CD4-positive, alpha-beta memory T cell (primary cell): ENCODE results near the gene FOXP1. TPM values are rescaled to one million over a fixed set of nuclear protein-coding genes. Genes with fewer than 3 reads are reported as not detected.
A peak's percentile ranks its signal among the peaks of the same experiment; 100 is the strongest.

Experiments used
- CTCF ChIA-PET: fragments of 350-600 bp; sonication (Branson Sonifier 250); formaldehyde crosslinking; loops from one replicate; lab custom pipeline; 2021; ENCODE audit warnings: inconsistent platforms; ENCODE audit not compliant: partially characterized antibody; lab: Charles Lee
- POLR2A ChIA-PET: fragments of 350-600 bp; sonication (Branson Sonifier 250); formaldehyde crosslinking; loops from one replicate; lab custom pipeline; 2021; ENCODE audit not compliant: partially characterized antibody; lab: Charles Lee
- DNase-seq, 5 donors: peaks; one replicate each; pipeline versions ENCODE4 v3.0.0 to v3.0.0-alpha.2; 2020 to 2022; ENCODE audit warnings: mixed read lengths in 1 of 5
- H3K27ac ChIP-seq: one replicate; pipeline ENCODE4 v1.7.0; 2013; ENCODE audit warnings: low read depth, low read length
- H3K27me3 ChIP-seq: 2 replicates; pipeline ENCODE4 v1.7.0; 2013; ENCODE audit warnings: mild to moderate bottlenecking, low read length, moderate library complexity; ENCODE audit not compliant: insufficient read depth
- H3K36me3 ChIP-seq: 2 replicates; pipeline ENCODE4 v1.7.0; 2013; ENCODE audit warnings: mild to moderate bottlenecking, low read length, moderate library complexity; ENCODE audit not compliant: insufficient read depth
- H3K4me1 ChIP-seq: 2 replicates; pipeline ENCODE4 v1.7.0; 2013; ENCODE audit warnings: mild to moderate bottlenecking, low read length, moderate library complexity; ENCODE audit not compliant: insufficient read depth
- H3K4me3 ChIP-seq, 2 donors: one replicate each; pipeline ENCODE4 v1.7.0; 2013; ENCODE audit warnings: low read length in 2 of 2, mild to moderate bottlenecking in 1 of 2
- H3K9me3 ChIP-seq, 2 donors: one replicate each; pipeline ENCODE4 v1.7.0; 2013; ENCODE audit warnings: low read length in 2 of 2, control low read depth in 1 of 2; ENCODE audit not compliant: control insufficient read depth in 1 of 2
- H3K27ac Mint-ChIP-seq, 7 donors: one replicate each; pipeline ENCODE4 v1.8.0; 2020 to 2021; ENCODE audit warnings: mixed read lengths in 7 of 7, mild to moderate bottlenecking in 6 of 7, inconsistent platforms in 3 of 7, moderate library complexity in 3 of 7
- H3K27me3 Mint-ChIP-seq, 2 donors: one replicate each; pipeline ENCODE4 v1.8.0; 2020 to 2021; ENCODE audit warnings: mixed read lengths in 2 of 2
- H3K36me3 Mint-ChIP-seq, 2 donors: one replicate each; pipeline ENCODE4 v1.8.0; 2020 to 2021; ENCODE audit warnings: mixed read lengths in 2 of 2, inconsistent platforms in 1 of 2, mild to moderate bottlenecking in 1 of 2
- H3K4me1 Mint-ChIP-seq, 4 donors: one replicate each; pipeline ENCODE4 v1.8.0; 2020 to 2021; ENCODE audit warnings: mixed read lengths in 4 of 4, mild to moderate bottlenecking in 1 of 4
- H3K4me3 Mint-ChIP-seq, 8 donors: one replicate each; pipeline ENCODE4 v1.8.0; 2020 to 2021; ENCODE audit warnings: mixed read lengths in 8 of 8, mild to moderate bottlenecking in 7 of 8, moderate library complexity in 6 of 8, inconsistent platforms in 3 of 8
- H3K9me3 Mint-ChIP-seq, 8 donors: one replicate each; pipeline ENCODE4 v1.8.0; 2020 to 2021; ENCODE audit warnings: mixed read lengths in 8 of 8, mild to moderate bottlenecking in 5 of 8, inconsistent platforms in 3 of 8, moderate library complexity in 1 of 8
- intact Hi-C: fragments of 100-400 bp; cut with micrococcal nuclease; formaldehyde crosslinking; loops from one replicate; pipeline ENCODE4 v1.15.1; 2023
- polyA plus RNA-seq, 2 donors: library from polyadenylated mRNA; unstranded; fragments of 300-500 nt; fragmentation: Illumina TruSeq; gene quantifications; one replicate each; pipeline ENCODE4 v1.2.3, GENCODE V29; 2021
- total RNA-seq, 2 experiments: library from RNA; stranded (reverse); gene quantifications; one replicate each; pipeline ENCODE4 v1.2.3, GENCODE V29; 2021

FOXP1 gene
- total and polyA plus RNA-seq, 4 experiments from 2014 or later: 189 to 348 (median 279) TPM

GRCh38 chr3:71402911-71403310 lies 180.6 kb downstream of the FOXP1 start:
- H3K4me3 Mint-ChIP-seq: no peak overlapping the region
- Histone ChIP-seq H3K36me3 (no peaks in the 10 kb centered on the region), H3K27ac (no peak overlapping the region), H3K27me3 (no peaks in the 10 kb centered on the region), H3K9me3 (no peaks in the 10 kb centered on the region), H3K4me1 (peaks cover 32% of the 10 kb centered on the region), H3K4me3 (no peak overlapping the region)
- no peaks in the 10 kb centered on the region for H3K9me3 Mint-ChIP-seq
- H3K27ac Mint-ChIP-seq: peak overlapping the region in 6 of 7 donors; percentile 13 to 87 (median 34)
- H3K36me3 Mint-ChIP-seq: peaks cover 15 to 37% of the 10 kb centered on the region in 2 donors
- CTCF ChIA-PET: no interaction called here
- intact Hi-C loops: no loop called here
- DNase-seq: no peak
- POLR2A ChIA-PET: no interaction called here
- no peaks in the 10 kb centered on the region for H3K27me3 Mint-ChIP-seq
- H3K4me1 Mint-ChIP-seq: peaks cover 40 to 82% (median 56%) of the 10 kb centered on the region in 4 donors

DNA sequence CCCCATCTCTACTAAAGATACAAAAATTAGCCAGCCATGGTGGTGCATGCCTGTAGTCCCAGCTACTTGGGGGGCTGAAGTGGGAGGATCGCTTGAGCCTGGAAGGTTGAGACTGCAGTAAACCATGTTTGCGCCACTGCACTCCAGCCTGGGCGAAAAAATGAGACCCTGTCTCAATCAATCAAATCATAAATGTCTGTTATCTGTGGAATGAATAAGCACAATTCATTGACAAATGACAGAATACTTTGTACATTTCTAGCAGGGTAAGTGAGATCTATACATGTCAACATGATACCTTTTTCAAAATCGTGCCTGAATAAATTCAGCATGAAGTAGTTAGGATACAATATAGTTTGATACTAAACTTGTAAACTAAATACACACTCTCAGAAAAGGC lies 181.2 kb downstream of the FOXP1 start:
- no peaks in the 10 kb centered on the region for H3K27me3 ChIP-seq
- peaks cover 15 to 31% of the 10 kb centered on the region in 2 donors for H3K36me3 Mint-ChIP-seq
- H3K4me1 Mint-ChIP-seq: peaks cover 47 to 82% (median 60%) of the 10 kb centered on the region in 4 donors
- no peak for DNase-seq
- no peaks in the 10 kb centered on the region for H3K9me3 Mint-ChIP-seq
- H3K4me3 ChIP-seq: no peak overlapping the region
- intact Hi-C loops: no loop called here
- no peak overlapping the region for H3K4me3 Mint-ChIP-seq
- H3K27ac ChIP-seq: no peak overlapping the region
- POLR2A ChIA-PET: no interaction called here
- H3K9me3 ChIP-seq: no peaks in the 10 kb centered on the region
- H3K4me1 ChIP-seq: peaks cover 38% of the 10 kb centered on the region
- no peaks in the 10 kb centered on the region for H3K27me3 Mint-ChIP-seq
- CTCF ChIA-PET: no interaction called here
- H3K36me3 ChIP-seq: no peaks in the 10 kb centered on the region
- peak overlapping the region; percentile 13 to 87 (median 39) for H3K27ac Mint-ChIP-seq

DNA sequence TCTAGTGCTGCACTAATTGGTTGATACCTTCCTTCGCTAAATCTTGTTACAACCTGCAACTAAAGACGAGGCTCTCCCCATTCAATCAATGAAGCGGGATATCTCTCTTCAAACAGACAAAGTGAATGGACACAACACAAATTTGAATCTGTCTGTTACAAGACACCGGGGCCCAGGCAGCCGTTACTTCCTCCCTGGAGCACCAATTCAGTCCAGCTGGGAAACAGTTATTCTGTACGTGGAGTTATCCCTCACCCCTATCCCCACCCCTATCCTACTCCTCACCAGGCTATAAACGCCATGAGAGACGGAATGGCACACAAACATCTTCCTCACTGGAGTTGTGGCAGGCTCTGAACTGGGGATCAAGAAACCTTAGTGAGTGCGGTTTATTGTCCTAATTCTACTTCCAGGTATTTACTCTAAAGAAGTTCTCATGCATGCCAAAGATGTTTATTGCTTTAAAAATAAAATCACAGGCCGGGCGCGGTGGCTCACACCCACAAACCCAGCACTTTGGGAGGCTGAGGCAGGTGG lies 181.8 kb downstream of the FOXP1 start:
- Mint-ChIP-seq H3K9me3 (no peaks in the 10 kb centered on the region), H3K27ac (peak overlapping the region in 4 of 7 donors; percentile 17 to 64 (median 48)), H3K4me1 (peaks cover 48 to 82% (median 61%) of the 10 kb centered on the region in 4 donors), H3K4me3 (no peak overlapping the region), H3K27me3 (no peaks in the 10 kb centered on the region), H3K36me3 (peaks cover 13 to 30% of the 10 kb centered on the region in 2 donors)
- Histone ChIP-seq H3K36me3 (no peaks in the 10 kb centered on the region), H3K27me3 (no peaks in the 10 kb centered on the region), H3K27ac (no peak overlapping the region), H3K4me3 (no peak overlapping the region), H3K9me3 (no peaks in the 10 kb centered on the region), H3K4me1 (peaks cover 42% of the 10 kb centered on the region)
- POLR2A ChIA-PET: no interaction called here
- CTCF ChIA-PET: no interaction called here
- no peak for DNase-seq
- intact Hi-C loops: no loop called here

GRCh38 chr3:71400986-71401451 lies 182.5 kb downstream of the FOXP1 start:
- ChIA-PET CTCF (no interaction called here), POLR2A (no interaction called here)
- peaks cover 48% of the 10 kb centered on the region for H3K4me1 ChIP-seq
- no peaks in the 10 kb centered on the region for H3K9me3 ChIP-seq
- Mint-ChIP-seq H3K27me3 (no peaks in the 10 kb centered on the region), H3K27ac (peak overlapping the region in 5 of 7 donors; percentile 30 to 74 (median 64)), H3K4me1 (peaks cover 49 to 82% (median 62%) of the 10 kb centered on the region in 4 donors), H3K36me3 (peaks cover 13 to 23% of the 10 kb centered on the region in 2 donors), H3K4me3 (no peak overlapping the region), H3K9me3 (no peaks in the 10 kb centered on the region)
- no peaks in the 10 kb centered on the region for H3K36me3 ChIP-seq
- H3K27me3 ChIP-seq: no peaks in the 10 kb centered on the region
- H3K27ac ChIP-seq: no peak overlapping the region
- intact Hi-C loops: no loop called here
- no peak overlapping the region for H3K4me3 ChIP-seq
- DNase-seq: no peak

GRCh38 chr3:71399478-71399877 lies 184.1 kb downstream of the FOXP1 start:
- no peak overlapping the region for H3K27ac ChIP-seq
- H3K4me3 Mint-ChIP-seq: peak overlapping the region in 1 of 8 donors; percentile 7

DNA sequence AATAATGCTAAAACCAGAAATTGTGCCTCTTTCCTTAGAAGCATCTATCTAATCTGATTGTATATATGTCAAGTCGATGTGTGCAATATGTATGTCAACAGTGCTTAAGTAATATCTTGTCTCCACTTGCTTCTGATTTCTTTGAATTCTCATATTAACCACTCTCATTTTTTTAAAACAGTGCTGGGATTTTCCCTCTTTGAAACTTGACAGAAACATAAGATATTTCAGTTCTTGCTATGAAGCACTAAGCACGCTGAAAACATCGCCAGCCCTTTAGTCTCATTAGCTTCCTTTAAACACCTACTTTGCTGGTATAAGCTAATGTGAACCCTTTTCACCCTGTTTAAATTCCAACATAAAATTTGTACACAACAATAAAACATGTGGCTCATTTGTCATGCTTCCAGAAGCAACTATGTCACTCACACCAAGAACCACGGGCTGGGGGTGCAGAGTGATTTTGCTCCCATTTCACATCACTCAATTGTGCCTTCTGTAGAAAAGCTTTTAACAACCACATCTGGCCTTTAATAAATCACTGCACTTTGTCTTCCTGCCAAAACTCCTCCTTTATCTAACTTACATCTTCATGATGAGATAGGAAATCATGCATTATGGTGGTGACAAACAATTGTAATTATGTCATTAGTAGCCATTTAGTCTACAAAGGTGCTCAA lies 185.2 kb downstream of the FOXP1 start:
- peaks cover 62% of the 10 kb centered on the region for H3K4me1 ChIP-seq
- intact Hi-C loops: loop anchor here (5.0 kb wide), 1 partner anchor 44 kb away; no protein-coding TSS in a partner anchor
- no peaks in the 10 kb centered on the region for H3K9me3 ChIP-seq
- H3K4me1 Mint-ChIP-seq: peaks cover 60 to 86% (median 73%) of the 10 kb centered on the region in 4 donors
- CTCF ChIA-PET: interaction anchor here (0.7 to 3.8 kb wide), 26 partner anchors 10 to 184 kb away, joined by 3 to 14 read pairs (median 4); no protein-coding TSS in a partner anchor
- H3K9me3 Mint-ChIP-seq: no peaks in the 10 kb centered on the region
- H3K36me3 ChIP-seq: no peaks in the 10 kb centered on the region
- peak overlapping the region; percentile 10 for H3K27ac ChIP-seq
- H3K4me3 Mint-ChIP-seq: peak overlapping the region; percentile 17 to 84 (median 62)
- H3K27me3 Mint-ChIP-seq: no peaks in the 10 kb centered on the region
- no peaks in the 10 kb centered on the region for H3K27me3 ChIP-seq
- POLR2A ChIA-PET: interaction anchor here (0.6 to 2.3 kb wide), 13 partner anchors 9 to 330 kb away, joined by 3 to 7 read pairs (median 4); no protein-coding TSS in a partner anchor
- no peak overlapping the region for H3K4me3 ChIP-seq
- H3K27ac Mint-ChIP-seq: peak overlapping the region; percentile 38 to 95 (median 83)
- H3K36me3 Mint-ChIP-seq: peaks cover 16 to 19% of the 10 kb centered on the region in 2 donors
- DNase-seq: peak; percentile 25 to 58 (median 34)

More at GRCh38 chr3:71399478-71399877, 184.1 kb downstream of the FOXP1 start:
- intact Hi-C loops: loop anchor here (5.0 kb wide), 1 partner anchor 43 kb away; no protein-coding TSS in a partner anchor
- no peak for DNase-seq
- peak overlapping the region in 6 of 7 donors; percentile 7 to 72 (median 25) for H3K27ac Mint-ChIP-seq
- Histone ChIP-seq H3K4me3 (no peak overlapping the region), H3K27me3 (no peaks in the 10 kb centered on the region), H3K4me1 (peaks cover 59% of the 10 kb centered on the region), H3K36me3 (no peaks in the 10 kb centered on the region), H3K9me3 (no peaks in the 10 kb centered on the region)
- H3K4me1 Mint-ChIP-seq: peaks cover 55 to 83% (median 70%) of the 10 kb centered on the region in 4 donors
- POLR2A ChIA-PET: interaction anchor here (1.9 kb wide), 1 partner anchor 268 kb away, joined by 7 read pairs; no protein-coding TSS in a partner anchor
- peaks cover 14 to 20% of the 10 kb centered on the region in 2 donors for H3K36me3 Mint-ChIP-seq
- no peaks in the 10 kb centered on the region for H3K9me3 Mint-ChIP-seq
- H3K27me3 Mint-ChIP-seq: no peaks in the 10 kb centered on the region
- CTCF ChIA-PET: interaction anchor here (2.6 to 3.8 kb wide), 2 partner anchors 11 to 112 kb away, joined by 12 to 14 read pairs; no protein-coding TSS in a partner anchor

GRCh38 chr3:71397726-71398125 lies 185.8 kb downstream of the FOXP1 start:
- no peak for DNase-seq
- Mint-ChIP-seq H3K4me1 (peaks cover 54 to 80% (median 69%) of the 10 kb centered on the region in 4 donors), H3K36me3 (peaks cover 10 to 14% of the 10 kb centered on the region in 2 donors), H3K27ac (peak overlapping the region; percentile 38 to 95 (median 83)), H3K9me3 (no peaks in the 10 kb centered on the region), H3K4me3 (peak overlapping the region in 7 of 8 donors; percentile 33 to 84 (median 72)), H3K27me3 (no peaks in the 10 kb centered on the region)
- ChIA-PET POLR2A (interaction anchor here (0.6 to 2.3 kb wide), 12 partner anchors 8 to 330 kb away, joined by 3 to 7 read pairs (median 4); no protein-coding TSS in a partner anchor), CTCF (interaction anchor here (0.5 to 3.8 kb wide), 31 partner anchors 9 to 381 kb away, joined by 3 to 14 read pairs (median 4); no protein-coding TSS in a partner anchor)
- no peaks in the 10 kb centered on the region for H3K36me3 ChIP-seq
- peak overlapping the region; percentile 10 for H3K27ac ChIP-seq
- H3K4me3 ChIP-seq: no peak overlapping the region
- peaks cover 62% of the 10 kb centered on the region for H3K4me1 ChIP-seq
- H3K9me3 ChIP-seq: no peaks in the 10 kb centered on the region
- intact Hi-C loops: loop anchor here (5.0 kb wide), 1 partner anchor 45 kb away; no protein-coding TSS in a partner anchor
- no peaks in the 10 kb centered on the region for H3K27me3 ChIP-seq
